Activated naive CD4-positive, alpha-beta T cell treated with anti-CD3 and anti-CD28 coated beads for 36 hours (primary cell): ENCODE results near the gene ATP2B3. TPM values are rescaled to one million over a fixed set of nuclear protein-coding genes. Genes with fewer than 3 reads are reported as not detected.

Experiments
- CTCF ChIA-PET: fragments of 350-600 bp; sonication (Branson Sonifier 250); formaldehyde crosslinking; loops from one replicate; lab custom pipeline; 2021; ENCODE audit warnings: antibody characterized with exemption; lab: Charles Lee
- DNase-seq: peaks from one replicate; pipeline ENCODE4 v3.0.0-alpha.2; 2020
- H3K27ac Mint-ChIP-seq: one replicate; pipeline ENCODE4 v1.8.0; 2021; ENCODE audit warnings: mild to moderate bottlenecking, mixed read lengths
- H3K27me3 Mint-ChIP-seq: one replicate; pipeline ENCODE4 v1.8.0; 2021; ENCODE audit warnings: low read depth, mixed read lengths
- H3K36me3 Mint-ChIP-seq: one replicate; pipeline ENCODE4 v1.8.0; 2021; ENCODE audit warnings: low read depth, mixed read lengths
- H3K4me1 Mint-ChIP-seq: one replicate; pipeline ENCODE4 v1.8.0; 2021; ENCODE audit warnings: low read depth, mixed read lengths
- H3K4me3 Mint-ChIP-seq: one replicate; pipeline ENCODE4 v1.8.0; 2021; ENCODE audit warnings: mild to moderate bottlenecking, moderate library complexity, mixed read lengths
- H3K9me3 Mint-ChIP-seq: one replicate; pipeline ENCODE4 v1.8.0; 2021; ENCODE audit warnings: mixed read lengths
- intact Hi-C: fragments of 100-400 bp; cut with micrococcal nuclease; formaldehyde crosslinking; loops from one replicate; pipeline ENCODE4 v1.15.1; 2023
- total RNA-seq, 2 experiments: library from RNA; stranded (reverse); gene quantifications; one replicate each; pipeline ENCODE4 v1.2.3, GENCODE V29; 2021

The ATP2B3 gene
- total RNA-seq, 2 experiments from 2014 or later: not detected

DNA sequence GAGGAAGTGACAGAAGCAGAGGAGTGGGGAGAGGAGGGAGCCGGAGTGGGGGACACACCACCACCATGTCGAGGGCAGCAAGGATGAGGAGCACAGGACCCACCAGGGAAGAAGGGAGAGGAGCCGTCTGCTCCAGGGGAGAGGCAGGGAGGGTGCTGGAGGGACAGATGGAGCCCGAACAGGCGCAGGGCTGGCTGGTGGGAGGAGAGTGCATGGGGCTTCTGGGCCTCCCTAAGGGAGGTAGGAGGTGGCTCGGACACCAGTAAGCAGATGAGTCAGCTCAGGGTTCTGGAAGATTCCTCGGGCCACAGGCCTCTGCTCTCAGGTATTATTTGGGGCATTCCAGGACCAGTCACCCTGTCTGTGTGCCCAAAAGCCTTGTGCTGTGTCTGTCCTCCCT, 29.8 kb downstream of the ATP2B3 start:
- CTCF ChIA-PET: no interaction called here
- Mint-ChIP-seq H3K4me3 (no peak overlapping the region), H3K9me3 (no peaks in the 10 kb centered on the region), H3K27ac (no peak overlapping the region), H3K36me3 (no peaks in the 10 kb centered on the region), H3K27me3 (no peaks in the 10 kb centered on the region), H3K4me1 (no peaks in the 10 kb centered on the region)
- intact Hi-C loops: no loop called here
- DNase-seq: no peak

DNA sequence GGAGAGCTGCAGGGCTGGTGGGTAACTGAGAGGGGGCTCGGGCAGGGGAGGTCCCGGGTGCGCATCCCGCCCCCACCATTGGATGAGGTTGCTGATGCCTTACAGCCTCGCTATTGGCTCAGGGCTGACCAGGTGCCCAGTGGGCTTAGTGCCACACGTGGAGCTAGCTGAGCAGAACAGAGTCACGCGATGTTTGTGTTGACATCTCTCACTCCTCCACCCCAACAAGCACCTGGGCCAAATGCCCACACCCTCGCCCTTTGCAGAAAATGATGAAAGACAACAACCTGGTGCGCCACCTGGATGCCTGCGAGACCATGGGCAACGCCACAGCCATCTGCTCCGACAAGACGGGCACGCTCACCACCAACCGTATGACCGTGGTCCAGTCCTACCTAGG, 31.8 kb downstream of the ATP2B3 start:
- H3K4me1 Mint-ChIP-seq: no peaks in the 10 kb centered on the region
- H3K27ac Mint-ChIP-seq: no peak overlapping the region
- DNase-seq: no peak
- CTCF ChIA-PET: no interaction called here
- no peak overlapping the region for H3K4me3 Mint-ChIP-seq
- no peaks in the 10 kb centered on the region for H3K27me3 Mint-ChIP-seq
- intact Hi-C loops: no loop called here
- no peaks in the 10 kb centered on the region for H3K9me3 Mint-ChIP-seq
- H3K36me3 Mint-ChIP-seq: no peaks in the 10 kb centered on the region

DNA sequence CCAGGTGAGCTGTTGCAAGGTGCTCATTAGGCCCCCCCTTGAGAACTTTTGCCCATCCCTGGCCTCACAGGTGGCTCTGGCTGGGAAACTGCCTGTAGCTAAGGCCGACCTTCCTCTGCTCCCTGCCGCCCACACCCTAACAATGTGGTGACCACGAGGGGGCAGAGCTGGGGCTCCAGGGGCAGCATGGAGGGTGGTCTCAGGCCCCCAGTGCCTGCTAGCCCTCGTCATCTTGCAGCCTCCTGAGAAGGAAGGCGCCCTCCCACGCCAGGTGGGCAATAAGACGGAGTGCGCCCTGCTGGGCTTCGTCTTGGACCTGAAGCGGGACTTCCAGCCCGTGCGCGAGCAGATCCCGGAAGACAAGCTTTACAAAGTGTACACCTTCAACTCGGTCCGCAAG, 32.4 kb downstream of the ATP2B3 start:
- intact Hi-C loops: no loop called here
- no peak for DNase-seq
- Mint-ChIP-seq H3K36me3 (no peaks in the 10 kb centered on the region), H3K27ac (no peak overlapping the region), H3K4me1 (no peaks in the 10 kb centered on the region), H3K9me3 (no peaks in the 10 kb centered on the region), H3K27me3 (no peaks in the 10 kb centered on the region), H3K4me3 (no peak overlapping the region)
- CTCF ChIA-PET: no interaction called here

DNA sequence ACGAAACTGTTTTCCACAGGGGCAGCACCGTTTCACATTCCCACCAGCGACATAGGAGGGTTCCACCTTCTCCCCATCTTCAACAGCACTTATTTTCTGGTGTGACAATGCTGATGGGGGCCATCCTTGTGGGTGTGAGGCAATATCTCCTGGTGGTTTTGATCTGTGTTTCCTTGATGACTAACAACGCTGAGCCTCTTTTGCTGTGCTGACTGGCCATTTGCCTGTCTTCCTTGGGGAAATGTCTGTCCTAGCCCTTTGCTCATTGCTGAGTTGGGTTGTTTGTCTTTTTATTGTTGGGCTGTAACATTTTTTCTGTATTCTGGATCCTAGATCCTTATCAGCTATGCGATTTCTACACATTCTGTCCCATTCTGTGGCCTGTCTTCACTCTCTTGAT, 33.7 kb downstream of the ATP2B3 start:
- DNase-seq: no peak
- intact Hi-C loops: no loop called here
- H3K4me3 Mint-ChIP-seq: no peak overlapping the region
- H3K36me3 Mint-ChIP-seq: no peaks in the 10 kb centered on the region
- H3K27ac Mint-ChIP-seq: no peak overlapping the region
- H3K27me3 Mint-ChIP-seq: no peaks in the 10 kb centered on the region
- no peaks in the 10 kb centered on the region for H3K4me1 Mint-ChIP-seq
- CTCF ChIA-PET: interaction anchor here (1.3 kb wide), 1 partner anchor 117 kb away, joined by 4 read pairs; no protein-coding TSS in a partner anchor
- no peaks in the 10 kb centered on the region for H3K9me3 Mint-ChIP-seq

DNA sequence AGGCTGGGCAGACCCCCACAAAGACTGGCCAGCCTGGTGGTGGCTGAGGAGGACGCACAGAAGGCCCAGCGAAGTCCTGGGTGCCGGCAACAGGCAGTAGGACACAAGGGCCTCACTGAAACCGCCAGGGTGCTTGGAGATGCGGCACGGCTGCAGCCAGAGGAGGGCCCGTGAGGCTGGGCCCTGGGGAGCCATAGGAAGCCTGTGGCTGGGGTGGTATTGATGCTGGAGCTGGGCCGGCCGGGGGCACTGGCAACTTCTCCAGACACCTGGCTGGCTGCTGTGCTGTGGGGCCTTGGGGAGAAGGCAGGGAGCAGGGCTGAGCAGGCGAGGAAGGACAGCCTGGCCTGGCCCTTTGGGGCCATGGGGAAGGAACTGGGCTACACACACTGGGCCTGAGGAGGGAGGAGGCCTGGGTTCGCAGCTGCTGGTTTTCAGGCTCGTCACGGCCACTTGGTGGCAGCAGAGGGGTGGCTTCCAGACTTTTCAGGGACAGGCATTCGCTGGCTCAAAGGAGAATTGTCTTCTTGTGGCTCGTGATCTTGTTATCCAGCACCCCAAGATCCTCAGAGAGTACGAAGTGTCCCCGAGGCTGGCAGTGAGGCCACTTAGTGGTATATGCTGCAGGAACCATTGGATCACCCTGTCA, 37.2 kb downstream of the ATP2B3 start:
- no peak overlapping the region for H3K4me3 Mint-ChIP-seq
- H3K4me1 Mint-ChIP-seq: no peaks in the 10 kb centered on the region

DNA sequence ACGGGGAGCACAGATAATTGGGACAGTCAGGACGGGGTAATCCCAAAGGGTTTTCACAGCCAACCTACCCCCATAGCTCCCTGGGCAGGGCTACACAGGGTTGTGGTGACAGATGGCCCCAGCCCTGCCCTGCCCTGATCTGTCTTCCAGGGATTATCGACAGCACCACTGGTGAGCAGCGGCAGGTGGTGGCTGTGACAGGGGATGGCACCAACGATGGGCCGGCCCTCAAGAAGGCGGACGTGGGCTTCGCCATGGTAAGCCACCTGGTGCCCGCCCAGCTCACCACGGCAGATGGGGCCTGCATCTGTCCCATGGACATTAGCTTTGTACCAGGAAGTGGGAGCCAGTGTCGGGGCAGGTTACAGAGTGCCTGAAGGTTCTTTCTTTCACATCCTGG, 39.3 kb downstream of the ATP2B3 start:
- intact Hi-C loops: loop anchor here (5.0 kb wide), 1 partner anchor 56 kb away; no protein-coding TSS in a partner anchor
- CTCF ChIA-PET: no interaction called here
- H3K27ac Mint-ChIP-seq: no peak overlapping the region
- no peaks in the 10 kb centered on the region for H3K27me3 Mint-ChIP-seq
- no peak for DNase-seq
- H3K4me3 Mint-ChIP-seq: no peak overlapping the region
- H3K36me3 Mint-ChIP-seq: no peaks in the 10 kb centered on the region
- H3K9me3 Mint-ChIP-seq: no peaks in the 10 kb centered on the region
- H3K4me1 Mint-ChIP-seq: no peaks in the 10 kb centered on the region

More for the DNA sequence above, 37.2 kb downstream of the ATP2B3 start:
- DNase-seq: peak; percentile 75
- Mint-ChIP-seq H3K27me3 (no peaks in the 10 kb centered on the region), H3K36me3 (no peaks in the 10 kb centered on the region), H3K9me3 (no peaks in the 10 kb centered on the region), H3K27ac (no peak overlapping the region)
- intact Hi-C loops: loop anchor here (1.0 to 5.0 kb wide), 4 partner anchors 58 to 114 kb away; no protein-coding TSS in a partner anchor
- CTCF ChIA-PET: interaction anchor here (0.7 to 3.2 kb wide), 11 partner anchors 10 to 113 kb away, joined by 3 to 16 read pairs (median 3); no protein-coding TSS in a partner anchor

DNA sequence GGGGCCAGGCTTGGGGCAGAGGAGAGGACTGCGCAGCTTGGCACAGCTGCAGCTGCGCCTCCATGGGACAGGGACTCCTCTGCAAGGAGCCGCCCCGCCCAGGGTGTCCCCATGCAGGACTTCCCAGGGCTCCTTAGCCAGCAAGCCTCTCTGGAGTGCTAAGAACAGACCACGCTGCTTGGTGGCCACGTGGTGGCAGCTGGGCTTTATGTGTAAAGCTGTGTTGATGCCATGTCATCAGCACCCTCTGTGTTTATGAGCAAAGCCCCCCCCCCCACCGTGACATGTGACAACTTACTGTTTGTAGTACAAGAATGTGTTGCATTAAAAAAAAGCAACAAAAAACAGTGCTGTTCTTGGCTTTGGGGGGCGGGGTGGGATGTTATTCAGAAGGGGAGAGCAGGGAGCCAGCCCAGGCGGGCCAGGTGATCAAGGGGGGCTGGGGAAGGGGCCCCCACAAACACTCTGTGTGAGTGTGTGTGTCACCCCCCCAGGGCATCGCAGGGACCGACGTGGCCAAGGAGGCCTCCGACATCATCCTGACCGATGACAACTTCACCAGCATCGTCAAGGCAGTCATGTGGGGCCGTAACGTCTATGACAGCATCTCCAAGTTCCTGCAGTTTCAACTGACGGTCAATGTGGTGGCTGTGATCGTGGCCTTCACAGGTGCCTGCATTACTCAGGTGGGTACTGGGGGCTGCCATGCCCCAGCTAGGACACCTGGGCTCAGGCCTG, 40.3 kb downstream of the ATP2B3 start:
- CTCF ChIA-PET: no interaction called here
- H3K27ac Mint-ChIP-seq: no peak overlapping the region
- H3K9me3 Mint-ChIP-seq: no peaks in the 10 kb centered on the region
- intact Hi-C loops: loop anchor here (5.0 kb wide), 1 partner anchor 55 kb away; no protein-coding TSS in a partner anchor
- no peaks in the 10 kb centered on the region for H3K36me3 Mint-ChIP-seq
- no peaks in the 10 kb centered on the region for H3K27me3 Mint-ChIP-seq
- no peak for DNase-seq
- no peaks in the 10 kb centered on the region for H3K4me1 Mint-ChIP-seq
- no peak overlapping the region for H3K4me3 Mint-ChIP-seq

DNA sequence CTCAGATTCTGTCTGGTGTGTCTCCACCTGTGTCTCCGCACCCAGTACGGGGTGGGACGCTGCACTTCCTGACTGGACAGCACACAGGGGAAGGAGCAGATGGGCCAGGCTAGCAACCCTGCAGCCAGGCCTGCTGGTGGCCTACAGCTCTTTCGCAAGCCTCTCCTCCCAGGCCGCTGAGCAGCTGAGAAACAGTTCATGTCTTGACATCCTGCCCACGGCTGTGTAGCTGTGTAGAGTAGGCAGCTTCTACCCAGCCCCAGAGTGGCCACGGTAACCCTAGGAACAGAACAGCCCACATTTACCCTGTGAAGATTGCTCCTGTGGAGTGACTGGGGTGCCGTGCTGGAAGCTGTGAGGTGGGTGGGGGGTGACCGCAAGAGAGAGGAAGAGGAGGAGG, 42.6 kb downstream of the ATP2B3 start:
- CTCF ChIA-PET: interaction anchor here (1.1 to 1.3 kb wide), 2 partner anchors 21 to 97 kb away, joined by 3 to 4 read pairs; no protein-coding TSS in a partner anchor
- no peak overlapping the region for H3K27ac Mint-ChIP-seq
- H3K4me3 Mint-ChIP-seq: no peak overlapping the region
- DNase-seq: no peak
- H3K9me3 Mint-ChIP-seq: no peaks in the 10 kb centered on the region
- intact Hi-C loops: loop anchor here (5.0 kb wide), 1 partner anchor 52 kb away; no protein-coding TSS in a partner anchor
- H3K4me1 Mint-ChIP-seq: no peaks in the 10 kb centered on the region
- H3K27me3 Mint-ChIP-seq: no peaks in the 10 kb centered on the region
- H3K36me3 Mint-ChIP-seq: no peaks in the 10 kb centered on the region

DNA sequence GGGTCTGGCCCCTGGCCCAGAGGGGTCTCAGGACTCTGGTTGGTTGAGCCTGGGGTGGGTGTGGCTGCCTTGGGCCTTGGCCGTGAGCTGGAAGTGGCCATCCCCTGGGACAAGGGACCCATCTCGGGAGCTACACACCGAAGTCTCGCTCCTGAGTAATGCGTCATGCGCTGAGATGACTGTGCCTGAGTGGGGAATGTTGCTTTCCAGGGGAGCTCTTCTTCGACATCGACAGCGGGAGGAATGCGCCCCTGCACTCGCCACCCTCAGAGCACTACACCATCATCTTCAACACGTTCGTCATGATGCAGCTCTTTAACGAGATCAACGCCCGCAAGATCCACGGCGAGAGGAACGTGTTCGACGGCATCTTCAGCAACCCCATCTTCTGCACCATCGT, 43.0 kb downstream of the ATP2B3 start:
- no peak overlapping the region for H3K27ac Mint-ChIP-seq
- no peaks in the 10 kb centered on the region for H3K27me3 Mint-ChIP-seq
- DNase-seq: no peak
- no peaks in the 10 kb centered on the region for H3K9me3 Mint-ChIP-seq
- intact Hi-C loops: no loop called here
- H3K4me1 Mint-ChIP-seq: no peaks in the 10 kb centered on the region
- CTCF ChIA-PET: interaction anchor here (1.1 kb wide), 1 partner anchor 21 kb away, joined by 4 read pairs; no protein-coding TSS in a partner anchor
- no peak overlapping the region for H3K4me3 Mint-ChIP-seq
- no peaks in the 10 kb centered on the region for H3K36me3 Mint-ChIP-seq

DNA sequence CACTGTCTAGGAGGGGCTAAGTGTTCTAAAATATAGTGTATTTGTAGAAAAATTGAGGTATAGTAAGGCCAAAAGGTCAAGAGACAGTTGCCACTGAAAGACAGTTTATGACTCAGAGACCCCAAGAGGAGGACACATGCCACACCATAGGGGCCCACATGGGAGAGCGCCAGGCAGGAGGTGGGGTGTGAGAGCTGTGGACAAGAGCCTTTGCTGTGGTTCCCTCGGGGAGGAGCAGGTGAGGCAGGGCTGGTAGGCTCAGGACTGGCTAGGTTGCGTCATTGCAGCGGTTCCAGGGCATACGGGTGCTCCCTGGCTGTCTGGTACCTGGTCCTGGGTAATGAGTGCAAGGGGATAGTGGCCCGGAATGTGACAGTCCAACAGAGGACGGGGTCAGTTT, 43.9 kb downstream of the ATP2B3 start:
- no peaks in the 10 kb centered on the region for H3K36me3 Mint-ChIP-seq
- no peak for DNase-seq
- CTCF ChIA-PET: no interaction called here
- no peaks in the 10 kb centered on the region for H3K4me1 Mint-ChIP-seq
- H3K27ac Mint-ChIP-seq: no peak overlapping the region
- no peaks in the 10 kb centered on the region for H3K27me3 Mint-ChIP-seq
- no peak overlapping the region for H3K4me3 Mint-ChIP-seq
- intact Hi-C loops: no loop called here
- H3K9me3 Mint-ChIP-seq: no peaks in the 10 kb centered on the region

DNA sequence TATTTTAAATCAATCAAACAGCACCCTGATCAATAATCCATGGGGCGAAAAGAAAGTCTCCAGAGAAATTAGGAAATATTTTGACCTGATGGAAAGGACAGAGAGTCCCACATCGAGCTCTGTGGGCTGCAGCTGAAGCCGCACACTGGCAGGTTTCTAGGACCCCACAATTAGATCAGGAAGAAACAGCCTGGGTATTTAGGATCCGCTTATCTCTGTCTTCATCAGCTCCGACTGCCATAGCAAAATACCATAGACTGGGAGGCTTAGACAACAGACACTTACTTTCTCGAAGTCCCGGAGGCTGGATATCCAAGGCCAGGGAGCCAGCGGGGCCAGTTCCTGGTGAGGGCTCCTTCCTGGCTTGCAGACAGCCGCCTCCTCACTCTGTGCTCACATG, 45.1 kb downstream of the ATP2B3 start:
- H3K27ac Mint-ChIP-seq: no peak overlapping the region
- no peaks in the 10 kb centered on the region for H3K9me3 Mint-ChIP-seq
- no peak for DNase-seq
- H3K36me3 Mint-ChIP-seq: no peaks in the 10 kb centered on the region
- H3K4me3 Mint-ChIP-seq: no peak overlapping the region
- CTCF ChIA-PET: no interaction called here
- H3K4me1 Mint-ChIP-seq: no peaks in the 10 kb centered on the region
- intact Hi-C loops: no loop called here
- no peaks in the 10 kb centered on the region for H3K27me3 Mint-ChIP-seq

DNA sequence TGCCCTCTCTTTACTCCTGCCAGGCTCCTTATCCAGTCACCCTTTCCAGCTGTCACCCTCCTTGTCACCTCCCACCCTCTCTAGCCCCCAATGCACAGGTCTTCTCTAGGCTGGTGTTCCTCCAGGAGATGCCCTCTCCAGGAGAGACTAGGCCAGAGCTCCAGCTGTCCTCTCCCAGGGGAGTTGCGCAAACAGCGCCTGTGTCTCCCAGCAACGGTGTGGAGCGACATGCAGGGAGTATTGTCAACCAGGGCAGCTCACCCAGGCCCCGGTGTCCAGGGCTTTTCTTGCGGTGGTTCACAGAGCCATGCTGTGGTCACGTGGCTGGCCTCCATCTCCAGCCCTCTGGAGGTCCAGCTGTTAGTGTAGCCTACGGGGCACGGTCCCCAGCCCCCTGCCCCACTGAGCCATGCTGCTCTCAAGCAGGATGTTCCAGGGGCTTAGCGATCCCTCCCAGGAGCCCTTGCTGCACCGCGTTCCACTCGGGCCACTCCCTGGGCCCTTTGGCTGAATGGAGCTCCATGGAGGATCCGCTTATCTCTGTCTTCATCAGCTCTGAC, 46.7 kb downstream of the ATP2B3 start:
- no peak overlapping the region for H3K4me3 Mint-ChIP-seq

More for the DNA sequence above, 46.7 kb downstream of the ATP2B3 start:
- no peak for DNase-seq
- Mint-ChIP-seq H3K4me1 (no peaks in the 10 kb centered on the region), H3K9me3 (no peaks in the 10 kb centered on the region), H3K36me3 (no peaks in the 10 kb centered on the region), H3K27me3 (no peaks in the 10 kb centered on the region), H3K27ac (no peak overlapping the region)
- CTCF ChIA-PET: interaction anchor here (1.6 to 2.1 kb wide), 2 partner anchors 10 to 104 kb away, joined by 5 to 9 read pairs; no protein-coding TSS in a partner anchor
- intact Hi-C loops: no loop called here
